Suprapubic skin (tissue), 3 donors: ENCODE measurements around the gene TRIM65.

Experiments used
- POLR2A ChIP-seq, 2 donors: fragments of 450-650 bp; IDR thresholded peaks; one replicate each; pipeline ENCODE4 v1.6.1; 2017; ENCODE audit warnings: antibody characterized with exemption in 2 of 2, mild to moderate bottlenecking in 2 of 2, moderate library complexity in 2 of 2
- TF ChIP-seq, protein P1 (sequence below), 2 donors: fragments of 200-600 bp in 1 of 2; fragments of 450-650 bp in 1 of 2; sonication (generic) in 1 of 2; IDR thresholded peaks; one replicate each; pipeline ENCODE4 v1.5.1; 2016 to 2019; ENCODE audit warnings: antibody characterized with exemption in 2 of 2, mild to moderate bottlenecking in 1 of 2, moderate library complexity in 1 of 2

- TF ChIP-seq, protein P1, sequence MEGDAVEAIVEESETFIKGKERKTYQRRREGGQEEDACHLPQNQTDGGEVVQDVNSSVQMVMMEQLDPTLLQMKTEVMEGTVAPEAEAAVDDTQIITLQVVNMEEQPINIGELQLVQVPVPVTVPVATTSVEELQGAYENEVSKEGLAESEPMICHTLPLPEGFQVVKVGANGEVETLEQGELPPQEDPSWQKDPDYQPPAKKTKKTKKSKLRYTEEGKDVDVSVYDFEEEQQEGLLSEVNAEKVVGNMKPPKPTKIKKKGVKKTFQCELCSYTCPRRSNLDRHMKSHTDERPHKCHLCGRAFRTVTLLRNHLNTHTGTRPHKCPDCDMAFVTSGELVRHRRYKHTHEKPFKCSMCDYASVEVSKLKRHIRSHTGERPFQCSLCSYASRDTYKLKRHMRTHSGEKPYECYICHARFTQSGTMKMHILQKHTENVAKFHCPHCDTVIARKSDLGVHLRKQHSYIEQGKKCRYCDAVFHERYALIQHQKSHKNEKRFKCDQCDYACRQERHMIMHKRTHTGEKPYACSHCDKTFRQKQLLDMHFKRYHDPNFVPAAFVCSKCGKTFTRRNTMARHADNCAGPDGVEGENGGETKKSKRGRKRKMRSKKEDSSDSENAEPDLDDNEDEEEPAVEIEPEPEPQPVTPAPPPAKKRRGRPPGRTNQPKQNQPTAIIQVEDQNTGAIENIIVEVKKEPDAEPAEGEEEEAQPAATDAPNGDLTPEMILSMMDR (IDR thresholded peaks at IDR 0.05): no peak
- no peak for TF ChIP-seq POLR2A (IDR thresholded peaks at IDR 0.05)
These were observed 23.4 kb upstream of the TRIM65 start for GRCh38 chr17:75920045-75920560.
